ENCODE results near the gene IFT88. TPM values are rescaled to one million over a fixed set of nuclear protein-coding genes. Genes with fewer than 3 reads are reported as not detected.

IFT88 gene
- total and polyA plus RNA-seq, 2 of the 8 experiments (the other 6 are each of a cell fraction or from before 2014, with no cell fraction given) = 1.7 to 5.8 TPM

DNA sequence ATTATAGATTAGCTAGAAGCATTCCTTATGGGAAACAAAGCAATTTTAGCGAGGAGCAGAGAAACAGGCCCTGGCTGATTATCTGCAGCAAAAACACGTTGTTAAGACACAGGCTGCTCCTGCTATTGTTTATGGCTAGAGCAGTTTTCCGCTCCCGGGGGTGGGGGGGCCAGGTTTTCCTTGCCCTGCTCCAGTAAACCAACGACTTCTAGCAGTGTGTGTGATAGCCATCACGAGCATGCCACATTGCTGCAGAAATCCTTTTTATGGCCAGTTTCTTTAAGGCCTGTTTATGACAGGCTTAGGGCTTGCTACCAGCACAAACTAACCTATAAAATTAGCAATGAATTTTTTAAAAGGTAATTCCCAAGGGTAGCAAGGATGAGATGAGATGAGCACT is 118.1 kb downstream of the IFT88 start:
- H3K4me3 ChIP-seq (ENCODE audit: extremely low read depth in 1 of 4, insufficient read depth in 2 of 4, low read depth in 3 of 4, low read length in 4 of 4) = no peak overlapping the region
- no peaks in the 10 kb centered on the region for H3K23me2 ChIP-seq (ENCODE audit: low read depth, low read length)
- H2BK5ac ChIP-seq (ENCODE audit: low read depth, low read length) = no peak overlapping the region
- no peaks in the 10 kb centered on the region for H3K36me3 ChIP-seq (ENCODE audit: control insufficient read depth in 2 of 4, insufficient read depth in 4 of 4, low read length in 3 of 4)
- H3K9ac ChIP-seq (replicated peaks in 1 of 4; ENCODE audit: extremely low read depth in 1 of 4, low read depth in 3 of 4, low read length in 3 of 4) = no peak overlapping the region
- H3K56ac ChIP-seq (replicated peaks; ENCODE audit: insufficient read length, low read depth, low read length) = no peak overlapping the region
- TF ChIP-seq, protein P1, sequence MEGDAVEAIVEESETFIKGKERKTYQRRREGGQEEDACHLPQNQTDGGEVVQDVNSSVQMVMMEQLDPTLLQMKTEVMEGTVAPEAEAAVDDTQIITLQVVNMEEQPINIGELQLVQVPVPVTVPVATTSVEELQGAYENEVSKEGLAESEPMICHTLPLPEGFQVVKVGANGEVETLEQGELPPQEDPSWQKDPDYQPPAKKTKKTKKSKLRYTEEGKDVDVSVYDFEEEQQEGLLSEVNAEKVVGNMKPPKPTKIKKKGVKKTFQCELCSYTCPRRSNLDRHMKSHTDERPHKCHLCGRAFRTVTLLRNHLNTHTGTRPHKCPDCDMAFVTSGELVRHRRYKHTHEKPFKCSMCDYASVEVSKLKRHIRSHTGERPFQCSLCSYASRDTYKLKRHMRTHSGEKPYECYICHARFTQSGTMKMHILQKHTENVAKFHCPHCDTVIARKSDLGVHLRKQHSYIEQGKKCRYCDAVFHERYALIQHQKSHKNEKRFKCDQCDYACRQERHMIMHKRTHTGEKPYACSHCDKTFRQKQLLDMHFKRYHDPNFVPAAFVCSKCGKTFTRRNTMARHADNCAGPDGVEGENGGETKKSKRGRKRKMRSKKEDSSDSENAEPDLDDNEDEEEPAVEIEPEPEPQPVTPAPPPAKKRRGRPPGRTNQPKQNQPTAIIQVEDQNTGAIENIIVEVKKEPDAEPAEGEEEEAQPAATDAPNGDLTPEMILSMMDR (IDR thresholded peaks at IDR 0.05; ENCODE audit: control extremely low read depth in 1 of 3, insufficient read depth in 1 of 3, low read depth in 1 of 3, low read length in 3 of 3) = no peak
- no peak for TF ChIP-seq EGR1 (IDR thresholded peaks at IDR 0.05; ENCODE audit: borderline replicate concordance, low read depth, low read length)
- no peak for TF ChIP-seq TEAD4 (IDR thresholded peaks at IDR 0.05; ENCODE audit: low read depth, low read length)
- no peak for TF ChIP-seq SP2 (IDR thresholded peaks at IDR 0.05; ENCODE audit: low read length)
- no peak for DNase-seq (ENCODE audit: low read depth in 1 of 2, low spot score in 2 of 2)
- H3K27ac ChIP-seq (ENCODE audit: low read depth, low read length) = no peak overlapping the region
- H3K4me2 ChIP-seq (ENCODE audit: insufficient read depth in 1 of 2, low read depth in 2 of 2, low read length in 2 of 2) = no peak overlapping the region
- no peak overlapping the region for H2AFZ ChIP-seq (ENCODE audit: low read length)
- POLR2A ChIA-PET (ENCODE audit: partially characterized antibody) = interaction anchor here (1.2 to 1.3 kb wide), 2 partner anchors 13 to 24 kb away, joined by 3 read pairs; no protein-coding TSS in a partner anchor
- H3K79me2 ChIP-seq (ENCODE audit: control insufficient read depth in 1 of 2, insufficient read depth in 2 of 2, low read length in 2 of 2) = no peaks in the 10 kb centered on the region
- no peak overlapping the region for H3K14ac ChIP-seq (ENCODE audit: insufficient read length)
- no peak overlapping the region for H2BK15ac ChIP-seq (ENCODE audit: low read length)
- no peak overlapping the region for H4K8ac ChIP-seq (ENCODE audit: extremely low read depth, insufficient read depth, low read length)
- no peak overlapping the region for H2BK20ac ChIP-seq (ENCODE audit: low read length)
- peaks cover 0 to 9% (median 5%) of the 10 kb centered on the region in 4 experiments; a peak in 5 of 7 replicates for H3K4me1 ChIP-seq (replicated peaks in 1 of 4; ENCODE audit: control insufficient read depth in 3 of 4, insufficient read depth in 4 of 4, low read length in 3 of 4)
- H3K23ac ChIP-seq (ENCODE audit: insufficient read length) = no peak overlapping the region
- H3K9me3 ChIP-seq (ENCODE audit: insufficient read depth in 2 of 2, low read depth in 1 of 2, low read length in 1 of 2) = no peaks in the 10 kb centered on the region
- no peak overlapping the region for H4K91ac ChIP-seq (replicated peaks; ENCODE audit: insufficient read length, low read length)
- 80% methylated on average over 6 of the region's 6 CpGs; no CpG with 5 or more reads in 1 of the 2 experiments for WGBS, 2 experiments (ENCODE audit: extremely low coverage in 1 of 2, insufficient coverage in 1 of 2, insufficient read length in 1 of 2, insufficient replicate concordance in 2 of 2, low coverage in 1 of 2, low lambda C conversion rate in 2 of 2, missing lambda C conversion rate in 1 of 2)
- no peaks in the 10 kb centered on the region for H3K79me1 ChIP-seq (ENCODE audit: low read depth, low read length)
- H3K4ac ChIP-seq (replicated peaks; ENCODE audit: insufficient read length, low read depth, low read length) = no peak overlapping the region
- H3K18ac ChIP-seq (ENCODE audit: extremely low read depth, low read length) = no peak overlapping the region
- H2AK5ac ChIP-seq (ENCODE audit: low read depth, low read length) = no peak overlapping the region
- no peak overlapping the region for H2BK12ac ChIP-seq (ENCODE audit: low read depth, low read length)
- H2BK120ac ChIP-seq (replicated peaks; ENCODE audit: low read depth, low read length) = no peak overlapping the region
- H4K5ac ChIP-seq (ENCODE audit: insufficient read length, low read depth, low read length) = no peak overlapping the region
- FAIRE-seq = no peak
- H3K27me3 ChIP-seq (replicated peaks in 1 of 4; ENCODE audit: control insufficient read depth in 3 of 4, extremely low read depth in 1 of 4, insufficient read depth in 3 of 4, low read length in 3 of 4) = no peaks in the 10 kb centered on the region
- no peaks in the 10 kb centered on the region for H4K20me1 ChIP-seq (replicated peaks in 1 of 2; ENCODE audit: control insufficient read depth in 1 of 2, insufficient read depth in 2 of 2, low read length in 2 of 2)
- CTCF ChIA-PET (ENCODE audit: partially characterized antibody) = interaction anchor here (0.6 to 1.6 kb wide), 4 partner anchors 20 to 189 kb away, joined by 3 to 4 read pairs (median 3); no protein-coding TSS in a partner anchor

Data from H1 (cell line).